ENCODE measurements around the gene RASSF3.

RASSF3 gene

GRCh38 chr12:64569923-64570691, 40.2 kb upstream of the RASSF3 start:
- no peak overlapping the region for H3K4me3 ChIP-seq (ENCODE audit: low read depth, low read length)
- DNase-seq (ENCODE audit: low read depth, low spot score): no peak
- TF ChIP-seq, protein P1, sequence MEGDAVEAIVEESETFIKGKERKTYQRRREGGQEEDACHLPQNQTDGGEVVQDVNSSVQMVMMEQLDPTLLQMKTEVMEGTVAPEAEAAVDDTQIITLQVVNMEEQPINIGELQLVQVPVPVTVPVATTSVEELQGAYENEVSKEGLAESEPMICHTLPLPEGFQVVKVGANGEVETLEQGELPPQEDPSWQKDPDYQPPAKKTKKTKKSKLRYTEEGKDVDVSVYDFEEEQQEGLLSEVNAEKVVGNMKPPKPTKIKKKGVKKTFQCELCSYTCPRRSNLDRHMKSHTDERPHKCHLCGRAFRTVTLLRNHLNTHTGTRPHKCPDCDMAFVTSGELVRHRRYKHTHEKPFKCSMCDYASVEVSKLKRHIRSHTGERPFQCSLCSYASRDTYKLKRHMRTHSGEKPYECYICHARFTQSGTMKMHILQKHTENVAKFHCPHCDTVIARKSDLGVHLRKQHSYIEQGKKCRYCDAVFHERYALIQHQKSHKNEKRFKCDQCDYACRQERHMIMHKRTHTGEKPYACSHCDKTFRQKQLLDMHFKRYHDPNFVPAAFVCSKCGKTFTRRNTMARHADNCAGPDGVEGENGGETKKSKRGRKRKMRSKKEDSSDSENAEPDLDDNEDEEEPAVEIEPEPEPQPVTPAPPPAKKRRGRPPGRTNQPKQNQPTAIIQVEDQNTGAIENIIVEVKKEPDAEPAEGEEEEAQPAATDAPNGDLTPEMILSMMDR (IDR thresholded peaks at IDR 0.05; ENCODE audit: low read depth, low read length): no peak
- in situ Hi-C loops (cut with HindIII; ENCODE audit: low sequenced_read_pairs): no loop called here

GRCh38 chr12:64571411-64571810, 38.9 kb upstream of the RASSF3 start:
- TF ChIP-seq, protein P1 (IDR thresholded peaks at IDR 0.05; ENCODE audit: low read depth, low read length): no peak
- DNase-seq (ENCODE audit: low read depth, low spot score): no peak
- no peak overlapping the region for H3K4me3 ChIP-seq (ENCODE audit: low read depth, low read length)
- in situ Hi-C loops (cut with HindIII; ENCODE audit: low sequenced_read_pairs): no loop called here

GRCh38 chr12:64572241-64572640, 38.1 kb upstream of the RASSF3 start:
- TF ChIP-seq, protein P1 (IDR thresholded peaks at IDR 0.05; ENCODE audit: low read depth, low read length): no peak
- in situ Hi-C loops (cut with HindIII; ENCODE audit: low sequenced_read_pairs): no loop called here
- DNase-seq (ENCODE audit: low read depth, low spot score): no peak
- H3K4me3 ChIP-seq (ENCODE audit: low read depth, low read length): no peak overlapping the region

DNA sequence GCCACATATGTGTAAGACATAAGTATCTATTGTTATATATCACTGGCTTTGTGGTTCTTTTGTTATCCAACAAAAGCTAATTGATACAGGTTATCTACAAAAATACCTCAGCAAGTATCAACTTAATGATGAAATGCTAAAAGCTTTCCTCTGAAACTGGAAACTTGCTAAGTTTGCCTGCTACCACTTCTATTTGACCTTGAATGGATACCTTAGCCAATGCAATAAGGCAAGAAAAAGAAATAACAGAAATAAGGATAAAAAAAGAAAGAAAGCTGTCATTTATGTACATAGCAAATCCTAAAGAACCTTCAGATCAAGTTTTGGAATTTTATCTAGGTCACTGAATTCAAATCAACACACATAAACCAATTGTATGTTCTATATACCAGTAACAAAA, 35.5 kb upstream of the RASSF3 start:
- in situ Hi-C loops (cut with HindIII; ENCODE audit: low sequenced_read_pairs): no loop called here
- no peak overlapping the region for H3K4me3 ChIP-seq (ENCODE audit: low read depth, low read length)
- TF ChIP-seq, protein P1 (IDR thresholded peaks at IDR 0.05; ENCODE audit: low read depth, low read length): no peak
- DNase-seq (ENCODE audit: low read depth, low spot score): no peak

- TF ChIP-seq, protein P1 (IDR thresholded peaks at IDR 0.05; ENCODE audit: low read depth, low read length): no peak
- DNase-seq (ENCODE audit: low read depth, low spot score): no peak
- in situ Hi-C loops (cut with HindIII; ENCODE audit: low sequenced_read_pairs): no loop called here
- no peak overlapping the region for H3K4me3 ChIP-seq (ENCODE audit: low read depth, low read length)
Observed at GRCh38 chr12:64577046-64577445, 33.2 kb upstream of the RASSF3 start.

GRCh38 chr12:64578566-64578965, 31.7 kb upstream of the RASSF3 start:
- H3K4me3 ChIP-seq (ENCODE audit: low read depth, low read length): no peak overlapping the region
- in situ Hi-C loops (cut with HindIII; ENCODE audit: low sequenced_read_pairs): no loop called here
- TF ChIP-seq, protein P1 (IDR thresholded peaks at IDR 0.05; ENCODE audit: low read depth, low read length): no peak
- no peak for DNase-seq (ENCODE audit: low read depth, low spot score)
